ENCODE measurements around the gene GBA2.

GBA2 gene

DNA sequence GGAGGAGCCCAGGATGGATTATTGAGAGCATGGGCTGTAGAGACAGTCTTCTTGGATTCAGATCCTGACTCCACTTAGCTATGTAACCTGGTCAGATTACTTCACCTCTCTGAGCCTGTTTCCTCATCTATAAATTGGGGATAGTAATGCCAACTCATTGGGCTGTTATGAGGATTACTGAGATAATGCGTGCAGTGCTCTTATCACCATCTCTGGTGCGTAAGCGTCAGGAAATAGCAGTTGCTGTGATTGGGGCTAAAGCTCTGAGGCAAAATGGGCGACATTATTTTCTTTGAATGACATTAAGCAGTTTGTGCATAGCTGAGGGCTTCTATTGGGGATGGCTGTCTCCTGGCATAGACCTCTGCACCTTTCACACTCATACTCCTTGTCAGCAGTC, 6.0 kb upstream of the GBA2 start:
- no peak for ATAC-seq
- Mint-ChIP-seq H3K27ac (no peak overlapping the region), H3K4me3 (no peak overlapping the region)

DNA sequence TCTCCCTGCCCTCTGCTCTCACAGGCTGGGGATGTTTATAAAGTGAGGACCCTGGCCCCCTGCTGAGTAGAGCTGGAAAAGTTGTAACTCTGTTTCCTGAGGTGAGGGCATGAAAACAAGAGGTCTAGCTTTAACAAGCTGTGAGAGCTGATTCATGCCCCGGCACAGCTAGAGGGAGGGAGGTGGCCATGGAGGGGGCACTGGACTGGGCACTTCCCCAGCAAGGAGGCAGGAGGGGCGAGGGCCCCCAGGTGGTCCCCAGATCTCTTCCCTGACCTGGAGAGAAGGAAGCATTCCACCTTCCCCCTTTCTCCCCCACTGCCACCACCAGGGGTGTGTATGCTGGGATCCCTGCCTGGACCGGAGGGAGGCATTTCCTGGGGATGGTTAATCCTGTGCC, 5.2 kb upstream of the GBA2 start, which contains the start of gene MSMP:
Gene MSMP (minus strand): TSS at position 13 of the 400 bp plus-strand sequence. CDS start 147 bp downstream, outside the sequence.
- peaks cover 56% of the 10 kb centered on the region for H3K36me3 Mint-ChIP-seq

More for the DNA sequence above, 6.0 kb upstream of the GBA2 start:
- Mint-ChIP-seq H3K9me3 (no peaks in the 10 kb centered on the region), H3K4me1 (peaks cover 39% of the 10 kb centered on the region), H3K36me3 (peaks cover 48% of the 10 kb centered on the region)
- DNase-seq (ENCODE audit: low spot score in 2 of 2) = no peak

DNA sequence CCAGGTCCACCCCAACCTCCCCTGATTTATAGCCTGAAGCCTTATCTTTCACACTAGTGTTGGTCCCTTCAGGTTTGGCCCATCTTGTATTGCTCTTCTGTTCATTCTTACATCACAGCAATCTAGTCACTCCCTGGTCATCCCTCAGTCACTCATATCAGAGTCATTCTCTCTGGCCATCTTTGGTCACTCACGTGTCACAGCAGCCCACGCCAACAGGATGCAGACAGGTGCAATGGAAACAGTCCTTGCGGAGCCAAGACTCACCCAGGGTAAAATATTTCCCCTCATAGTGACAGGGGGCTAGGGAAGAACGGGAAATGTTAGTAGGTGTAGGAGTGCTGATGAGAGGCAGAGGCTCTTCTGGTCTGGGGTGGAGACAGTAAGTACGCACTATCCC, 4.4 kb upstream of the GBA2 start:
- Mint-ChIP-seq H3K9me3 (no peaks in the 10 kb centered on the region), H3K27ac (no peak overlapping the region), H3K36me3 (peaks cover 59% of the 10 kb centered on the region), H3K4me3 (no peak overlapping the region), H3K4me1 (peaks cover 33% of the 10 kb centered on the region)
- DNase-seq (ENCODE audit: low spot score in 2 of 2) (no peak), ATAC-seq (no peak)

More for the DNA sequence above, 5.2 kb upstream of the GBA2 start, which contains the start of gene MSMP:
- no peak for ATAC-seq
- peaks cover 39% of the 10 kb centered on the region for H3K4me1 Mint-ChIP-seq
- no peak within 1 kb of the TSS for H3K27ac Mint-ChIP-seq
- DNase-seq (ENCODE audit: low spot score in 2 of 2) = no peak
- H3K9me3 Mint-ChIP-seq = no peaks in the 10 kb centered on the region
- no peak within 1 kb of the TSS for H3K4me3 Mint-ChIP-seq

DNA sequence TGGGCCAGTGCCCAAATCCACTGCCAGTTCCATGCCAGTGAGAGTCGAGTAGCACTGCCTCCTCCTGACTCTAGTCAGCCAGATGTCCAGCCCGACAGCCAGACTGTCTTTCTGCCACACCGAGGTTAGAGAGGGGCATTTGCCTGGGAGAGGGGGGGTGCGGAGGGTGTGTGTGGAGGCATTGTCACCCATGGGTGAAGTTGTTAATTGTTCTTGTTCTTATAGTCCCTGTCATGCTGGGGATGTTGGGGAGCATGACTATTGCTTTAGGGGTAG, 1.2 kb upstream of the GBA2 start:
- Mint-ChIP-seq H3K9me3 (no peaks in the 10 kb centered on the region), H3K36me3 (peaks cover 55% of the 10 kb centered on the region), H3K4me1 (peaks cover 36% of the 10 kb centered on the region), H3K4me3 (peak overlapping the region; percentile 93), H3K27ac (peak overlapping the region; percentile 93)
- ATAC-seq = no peak
- no peak for DNase-seq (ENCODE audit: low spot score in 2 of 2)

DNA sequence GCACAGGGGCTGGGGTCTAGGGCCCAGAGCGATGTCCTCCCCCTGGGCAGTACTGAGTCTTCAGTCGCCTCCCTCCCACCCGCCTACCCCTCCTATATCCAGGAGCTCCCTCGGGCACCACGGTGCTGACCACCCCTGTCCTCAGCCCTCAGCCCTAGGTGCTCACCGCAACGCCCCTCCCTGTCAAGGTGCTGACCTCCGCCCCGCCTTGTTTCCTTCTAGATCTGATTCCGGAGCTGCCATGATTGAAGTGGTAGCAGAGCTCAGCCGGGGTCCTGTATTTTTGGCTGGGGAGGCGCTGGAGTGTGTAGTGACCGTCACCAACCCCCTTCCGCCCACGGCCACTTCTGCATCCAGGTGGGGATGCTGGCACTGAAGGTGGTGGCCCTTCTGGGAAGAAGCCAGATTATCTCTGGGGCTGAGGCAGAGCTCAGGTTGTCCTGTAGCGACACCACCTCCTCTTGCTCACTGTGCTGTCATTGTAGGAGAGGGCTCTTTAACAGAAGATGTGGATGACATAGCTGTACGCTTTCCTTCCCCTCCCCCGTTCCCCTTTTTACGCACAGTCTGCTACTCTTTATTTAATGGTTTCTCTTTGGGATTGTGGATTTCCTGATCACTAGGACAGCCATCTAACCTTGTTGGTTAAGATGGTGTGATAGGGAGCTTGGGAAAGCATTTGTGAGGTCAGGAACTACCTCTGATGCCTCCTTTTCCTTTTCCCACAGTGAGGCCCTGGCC, 657 bp upstream of the GBA2 start:
- ATAC-seq (peak; percentile 56), DNase-seq (ENCODE audit: low spot score in 2 of 2) (peak in 1 of 2 donors; percentile 73)
- Mint-ChIP-seq H3K36me3 (peaks cover 57% of the 10 kb centered on the region), H3K4me3 (peak overlapping the region; percentile 93), H3K4me1 (peaks cover 40% of the 10 kb centered on the region), H3K27ac (peak overlapping the region; percentile 93), H3K9me3 (no peaks in the 10 kb centered on the region)

DNA sequence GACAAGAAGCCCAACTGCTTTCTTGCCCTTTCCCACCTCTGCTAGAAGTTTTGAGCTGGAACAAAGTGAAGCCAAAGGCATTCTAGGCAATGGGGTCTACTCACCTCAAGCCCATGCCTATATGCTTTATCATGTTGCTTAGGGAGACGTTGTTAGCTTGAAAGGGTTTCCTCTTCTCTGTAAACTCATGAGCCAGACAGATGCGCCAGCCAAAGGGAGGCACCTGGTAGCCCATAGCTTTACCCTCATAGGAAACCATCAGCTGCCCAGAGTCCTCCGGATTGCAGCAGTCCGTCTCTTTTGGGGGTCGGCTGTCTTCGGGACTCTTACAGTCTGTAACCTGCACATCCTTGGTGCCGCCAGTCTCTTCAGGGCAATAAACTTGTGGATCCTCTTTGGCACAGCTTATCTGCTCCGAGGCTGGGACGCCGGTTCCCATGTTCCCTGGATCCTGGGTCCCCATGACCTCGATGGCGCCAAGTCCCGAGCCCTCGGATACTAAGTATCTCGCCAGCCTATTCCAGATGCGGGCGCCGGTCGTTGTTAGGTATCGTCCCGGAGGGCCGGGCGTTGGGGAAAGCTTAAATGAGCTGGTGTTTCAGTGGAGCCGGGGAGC, 678 bp downstream of the GBA2 start:
- Mint-ChIP-seq H3K9me3 (no peaks in the 10 kb centered on the region), H3K27ac (peak overlapping the region; percentile 93), H3K36me3 (peaks cover 65% of the 10 kb centered on the region), H3K4me3 (peak overlapping the region; percentile 93), H3K4me1 (peaks cover 51% of the 10 kb centered on the region)
- DNase-seq (ENCODE audit: low spot score in 2 of 2) (no peak), ATAC-seq (peak; percentile 2)

DNA sequence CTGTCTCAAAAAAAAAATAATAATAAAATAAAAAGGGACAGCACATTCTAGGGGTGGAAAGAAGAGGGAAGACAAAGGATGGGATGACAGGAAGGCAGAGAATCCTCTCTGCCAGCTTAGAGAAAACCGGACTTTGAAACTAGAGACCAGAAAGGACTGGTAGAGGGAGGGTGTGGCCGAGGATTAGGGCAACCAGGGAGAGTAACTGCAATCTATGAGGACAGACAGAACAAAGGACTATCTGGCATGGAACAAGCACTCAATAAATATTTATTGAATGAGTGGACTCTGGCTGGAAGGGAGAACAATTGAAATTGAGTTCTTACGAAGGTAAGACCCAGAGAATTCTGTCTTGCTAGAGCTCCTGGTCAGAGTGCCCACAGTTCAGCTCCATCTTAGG, 2.4 kb downstream of the GBA2 start:
- peaks cover 63% of the 10 kb centered on the region for H3K4me1 Mint-ChIP-seq
- no peaks in the 10 kb centered on the region for H3K9me3 Mint-ChIP-seq
- H3K4me3 Mint-ChIP-seq = peak overlapping the region; percentile 93
- DNase-seq (ENCODE audit: low spot score in 2 of 2) (no peak), ATAC-seq (no peak)
- peaks cover 65% of the 10 kb centered on the region for H3K36me3 Mint-ChIP-seq
- peak overlapping the region; percentile 93 for H3K27ac Mint-ChIP-seq

DNA sequence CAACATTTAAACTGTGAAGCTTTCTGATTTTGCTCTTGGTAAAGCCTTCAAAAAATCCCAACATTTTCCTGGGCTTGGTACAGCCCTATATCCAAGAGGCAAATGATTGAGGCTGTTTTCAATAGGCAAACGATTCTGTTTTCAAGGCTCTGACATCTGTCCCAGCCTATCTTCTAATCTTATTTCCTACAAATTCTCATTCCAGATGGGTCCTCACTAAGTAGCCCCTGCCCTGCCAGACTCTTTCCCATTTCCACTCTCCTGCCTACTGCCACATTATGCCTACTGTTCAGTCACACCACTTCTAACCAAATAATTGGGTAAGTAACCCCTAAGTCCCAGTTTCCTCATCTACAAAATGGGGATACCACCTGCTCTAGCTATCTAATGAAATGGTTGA, 3.5 kb downstream of the GBA2 start:
- Mint-ChIP-seq H3K4me3 (peak overlapping the region; percentile 93), H3K27ac (peak overlapping the region; percentile 16), H3K36me3 (peaks cover 68% of the 10 kb centered on the region), H3K4me1 (peaks cover 67% of the 10 kb centered on the region), H3K9me3 (no peaks in the 10 kb centered on the region)
- no peak for DNase-seq (ENCODE audit: low spot score in 2 of 2)
- no peak for ATAC-seq

DNA sequence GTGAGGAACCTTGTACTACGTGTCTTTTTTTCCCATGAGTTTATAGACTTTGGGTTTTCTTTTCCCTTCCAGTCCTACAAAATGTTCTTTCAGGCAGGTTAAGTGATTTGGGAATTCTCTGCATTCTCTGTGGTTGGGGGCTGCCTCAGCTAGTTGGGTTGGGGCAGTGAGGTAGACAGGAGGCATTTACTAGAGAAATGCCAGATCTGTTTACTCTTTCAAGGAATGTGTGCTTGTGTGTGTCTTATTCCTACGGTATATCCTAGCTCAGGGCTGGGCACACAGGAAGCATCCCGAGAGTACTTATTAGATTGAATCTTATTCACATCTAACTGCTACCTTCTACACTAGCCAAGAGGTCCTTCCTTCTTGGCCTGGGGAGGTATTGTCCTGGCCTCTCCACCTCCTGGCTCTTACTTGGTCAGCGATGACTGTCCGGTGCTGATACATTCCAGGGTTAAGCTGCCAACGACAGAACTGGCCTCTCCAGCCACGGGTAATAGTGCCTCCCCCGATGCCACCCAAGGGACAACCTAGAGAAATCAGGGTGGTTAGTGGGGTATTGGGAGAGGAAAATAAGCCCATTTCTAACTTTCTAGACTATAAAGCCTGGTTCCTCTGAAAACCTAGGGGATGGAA, 5.0 kb downstream of the GBA2 start:
- Mint-ChIP-seq H3K4me1 (peaks cover 58% of the 10 kb centered on the region), H3K36me3 (peaks cover 72% of the 10 kb centered on the region), H3K9me3 (no peaks in the 10 kb centered on the region), H3K4me3 (no peak overlapping the region), H3K27ac (peak overlapping the region; percentile 7)
- ATAC-seq (no peak), DNase-seq (ENCODE audit: low spot score in 2 of 2) (no peak)

DNA sequence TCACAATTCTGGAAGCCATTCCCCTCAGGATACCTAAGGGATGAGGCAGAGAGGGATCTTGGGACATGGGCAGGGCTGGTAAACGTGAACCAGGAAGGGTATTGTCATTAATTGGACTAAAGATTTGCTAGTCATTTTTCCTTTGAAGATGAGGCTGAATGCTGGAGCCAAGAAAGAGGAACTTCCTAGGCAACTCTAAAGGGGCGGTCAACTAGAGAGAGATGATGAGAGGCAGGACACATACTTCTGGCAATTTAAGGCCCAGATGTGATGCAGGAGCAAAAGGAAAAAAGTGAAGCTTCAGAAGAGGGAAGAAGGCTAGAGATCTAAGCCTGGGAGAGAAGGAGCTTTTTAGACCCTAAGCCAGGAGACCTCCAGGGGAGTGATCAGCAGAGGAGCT, 5.6 kb downstream of the GBA2 start:
- Mint-ChIP-seq H3K9me3 (no peaks in the 10 kb centered on the region), H3K36me3 (peaks cover 77% of the 10 kb centered on the region), H3K4me1 (peaks cover 58% of the 10 kb centered on the region), H3K4me3 (no peak overlapping the region), H3K27ac (peak overlapping the region; percentile 7)
- ATAC-seq (no peak), DNase-seq (ENCODE audit: low spot score in 2 of 2) (no peak)

DNA sequence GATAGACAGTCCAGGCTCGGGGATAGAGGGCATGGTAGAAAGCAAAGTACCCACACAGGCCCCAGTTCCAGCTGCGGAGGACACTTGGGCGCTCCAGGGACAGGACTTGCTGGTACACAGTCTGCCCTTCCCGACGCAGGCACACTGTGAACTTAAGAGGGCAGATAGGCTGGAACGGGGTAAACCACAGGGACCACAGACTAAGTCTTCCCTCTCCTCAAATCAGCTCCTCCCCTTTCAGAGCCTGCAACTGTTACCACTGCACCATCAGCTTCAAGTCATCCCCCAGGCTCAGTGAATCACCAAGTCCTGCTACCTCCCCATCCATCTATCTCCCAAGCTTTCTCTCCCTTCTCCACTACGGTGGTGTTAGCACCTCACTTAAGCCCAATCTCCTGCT, 7.3 kb downstream of the GBA2 start:
- Mint-ChIP-seq H3K9me3 (no peaks in the 10 kb centered on the region), H3K4me3 (no peak overlapping the region), H3K36me3 (peaks cover 94% of the 10 kb centered on the region), H3K27ac (peak overlapping the region; percentile 87), H3K4me1 (peaks cover 45% of the 10 kb centered on the region)
- ATAC-seq (peak; percentile 62), DNase-seq (ENCODE audit: low spot score in 2 of 2) (no peak)

DNA sequence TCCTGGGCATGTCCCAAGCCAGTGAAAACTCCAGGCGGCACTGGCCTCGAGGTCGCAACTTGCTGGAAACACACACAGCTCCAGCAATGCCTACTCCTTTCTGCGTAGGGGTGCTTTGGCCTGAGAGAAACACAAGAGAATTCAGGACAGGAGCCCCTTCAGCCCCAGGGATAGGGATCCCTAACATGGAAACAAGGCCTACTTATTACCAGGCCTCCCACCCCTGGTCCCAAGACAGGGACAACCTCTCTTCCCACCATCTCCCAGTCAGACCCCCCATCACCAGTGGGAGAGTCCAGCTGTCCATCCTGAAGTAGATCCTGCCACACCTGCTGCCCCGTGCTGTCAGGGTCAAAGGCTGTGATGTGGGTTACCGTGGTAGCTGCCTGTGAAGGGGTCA, 8.8 kb downstream of the GBA2 start:
- no peak overlapping the region for H3K4me3 Mint-ChIP-seq
- no peak for ATAC-seq
- peaks cover 97% of the 10 kb centered on the region for H3K36me3 Mint-ChIP-seq
- H3K27ac Mint-ChIP-seq = peak overlapping the region; percentile 87
- no peaks in the 10 kb centered on the region for H3K9me3 Mint-ChIP-seq
- DNase-seq (ENCODE audit: low spot score in 2 of 2) = no peak
- peaks cover 42% of the 10 kb centered on the region for H3K4me1 Mint-ChIP-seq

DNA sequence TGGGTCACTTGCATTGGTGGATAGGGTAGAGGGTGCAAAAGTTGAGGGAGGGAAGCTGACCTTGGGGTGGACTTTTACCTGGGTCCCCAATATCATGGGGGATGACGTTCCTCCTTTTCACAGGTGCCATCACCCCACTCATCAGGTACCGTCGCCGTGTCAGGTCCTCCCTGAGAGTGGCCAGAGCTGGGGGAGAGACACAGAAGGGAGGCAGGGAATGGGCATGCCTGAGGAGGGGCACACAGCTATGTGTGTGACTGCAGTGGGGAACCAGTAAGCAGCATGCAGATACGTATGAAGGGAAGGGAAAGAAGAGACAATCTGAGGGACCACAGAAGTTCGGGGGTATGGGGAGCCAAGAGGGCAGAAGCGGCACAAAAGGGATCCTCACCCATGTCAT, 10.1 kb downstream of the GBA2 start:
- no peaks in the 10 kb centered on the region for H3K9me3 Mint-ChIP-seq
- DNase-seq (ENCODE audit: low spot score in 2 of 2) (no peak), ATAC-seq (no peak)
- H3K4me3 Mint-ChIP-seq = no peak overlapping the region
- peak overlapping the region; percentile 26 for H3K27ac Mint-ChIP-seq
- peaks cover 99% of the 10 kb centered on the region for H3K36me3 Mint-ChIP-seq
- H3K4me1 Mint-ChIP-seq = peaks cover 32% of the 10 kb centered on the region

DNA sequence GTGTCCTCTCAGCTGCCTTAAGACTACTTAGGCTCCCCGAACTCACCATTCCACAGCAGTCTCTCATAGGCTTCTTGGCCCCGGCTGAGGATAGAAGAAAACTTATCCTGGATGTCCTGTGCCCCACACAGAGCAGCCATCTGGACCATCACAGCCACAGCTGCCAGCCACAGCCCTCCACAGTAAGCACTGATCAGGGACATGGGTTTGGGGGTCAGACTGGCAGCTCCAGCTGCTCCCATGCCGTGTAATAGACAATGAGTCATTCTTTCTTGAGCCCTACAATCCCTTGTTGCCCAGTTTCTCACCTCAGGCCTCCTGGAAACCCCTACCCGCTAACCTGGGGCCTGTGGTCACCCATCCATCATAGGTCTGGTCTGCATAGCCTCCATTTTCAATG, 10.8 kb downstream of the GBA2 start:
- ATAC-seq = no peak
- Mint-ChIP-seq H3K4me3 (no peak overlapping the region), H3K9me3 (no peaks in the 10 kb centered on the region), H3K27ac (peak overlapping the region; percentile 26), H3K36me3 (peaks cover 97% of the 10 kb centered on the region), H3K4me1 (peaks cover 30% of the 10 kb centered on the region)
- no peak for DNase-seq (ENCODE audit: low spot score in 2 of 2)

DNA sequence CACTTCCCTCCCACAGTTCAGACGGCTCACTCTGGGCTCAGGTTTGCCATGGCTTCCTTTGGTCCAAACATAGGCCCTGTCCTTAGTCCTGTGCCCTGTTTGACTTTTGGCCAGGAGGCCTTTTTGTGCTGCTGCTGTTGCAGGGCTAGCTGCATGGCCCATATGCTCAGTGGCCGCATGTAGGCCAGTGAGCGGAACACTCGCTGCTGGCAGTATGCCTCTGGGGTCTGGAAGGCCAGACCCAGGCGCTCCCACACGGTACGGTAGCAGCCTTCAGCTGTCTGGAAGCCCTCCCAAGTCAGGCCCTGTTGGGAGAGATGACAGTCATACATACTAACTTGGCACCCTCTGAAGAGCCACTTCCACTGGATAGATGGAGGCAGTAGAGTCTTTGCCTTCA, 11.9 kb downstream of the GBA2 start:
- DNase-seq (ENCODE audit: low spot score in 2 of 2) (no peak), ATAC-seq (no peak)
- Mint-ChIP-seq H3K4me1 (peaks cover 29% of the 10 kb centered on the region), H3K36me3 (peaks cover 96% of the 10 kb centered on the region), H3K9me3 (no peaks in the 10 kb centered on the region), H3K4me3 (no peak overlapping the region), H3K27ac (no peak overlapping the region)

DNA sequence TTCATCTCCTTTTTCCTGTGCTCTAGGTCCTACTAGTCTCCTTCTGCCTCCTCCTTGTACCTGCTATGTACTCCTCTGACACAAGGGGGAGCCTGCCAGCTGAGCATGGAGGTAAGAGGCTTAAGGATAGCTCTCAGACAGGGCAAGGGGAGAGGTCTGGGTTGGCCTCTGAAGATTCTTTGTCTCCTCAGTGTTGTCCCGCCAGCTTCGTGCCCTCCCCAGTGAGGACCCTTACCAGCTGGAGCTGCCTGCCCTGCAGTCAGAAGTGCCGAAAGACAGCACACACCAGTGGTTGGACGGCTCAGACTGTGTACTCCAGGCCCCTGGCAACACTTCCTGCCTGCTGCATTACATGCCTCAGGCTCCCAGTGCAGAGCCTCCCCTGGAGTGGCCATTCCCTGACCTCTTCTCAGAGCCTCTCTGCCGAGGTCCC, 12.8 kb downstream of the GBA2 start:
- no peak overlapping the region for H3K27ac Mint-ChIP-seq
- no peak for ATAC-seq
- peaks cover 90% of the 10 kb centered on the region for H3K36me3 Mint-ChIP-seq
- DNase-seq (ENCODE audit: low spot score in 2 of 2) = peak; percentile 34 to 73
- no peaks in the 10 kb centered on the region for H3K9me3 Mint-ChIP-seq
- no peak overlapping the region for H3K4me3 Mint-ChIP-seq
- H3K4me1 Mint-ChIP-seq = peaks cover 19% of the 10 kb centered on the region
